HCT116 (cell line): ENCODE results near the gene PRKG2. TPM values are rescaled to one million over a fixed set of nuclear protein-coding genes. Genes with fewer than 3 reads are reported as not detected.

ENCODE experiments used
- ATAC-seq: fragments of 200-7000 bp; cut with Tn5 transposase; 2 replicates; pipeline ENCODE4 v1.9.1; 2020; ENCODE audit warnings: mild to moderate bottlenecking, moderate library complexity
- BruUV-seq: library from RNA; stranded (reverse); fragments of 400-500 nt; replicated peaks from 2 replicates; lab custom pipeline; 2021; lab: Mats Ljungman, UMichigan
- CTCF ChIA-PET: fragments of 300-600 bp; sonication (Branson Sonifier 250); formaldehyde crosslinking; loops from one replicate; lab custom pipeline; 2021; ENCODE audit warnings: antibody characterized with exemption; lab: Charles Lee
- POLR2A ChIA-PET: fragments of 300-600, 350-600 bp; sonication (Branson Sonifier 250); formaldehyde crosslinking; loops from one replicate; lab custom pipeline; 2021; ENCODE audit warnings: antibody characterized with exemption; lab: Charles Lee
- RAD21 ChIA-PET, 2 experiments: fragments of 300-600 bp; sonication (Branson Sonifier 250); formaldehyde crosslinking; loops; one replicate each; lab custom pipeline; 2023; ENCODE audit warnings: low total read pairs in 2 of 2; ENCODE audit not compliant: uncharacterized antibody in 2 of 2, unreplicated experiment in 2 of 2, low non-redundant PET in 1 of 2; lab: Charles Lee
- DNase-seq: peaks from one replicate; pipeline ENCODE4 v3.0.0-alpha.2; 2010; ENCODE audit warnings: low read depth, low spot score
- H2AFZ ChIP-seq: fragments of 200-600 bp; shearing (Covaris generic), sonication (generic); 2 replicates; pipeline ENCODE4 v1.6.1; 2017; ENCODE audit warnings: low read depth, mixed run types, mixed read lengths, antibody characterized with exemption, low read length; ENCODE audit not compliant: poor library complexity, severe bottlenecking
- H3K27ac ChIP-seq: 2 replicates; pipeline ENCODE4 v1.5.1; 2012; ENCODE audit warnings: low read depth, low read length
- H3K27me3 ChIP-seq: fragments of 200-600 bp; sonication (generic); 2 replicates; pipeline ENCODE4 v1.6.1; 2016; ENCODE audit warnings: mixed run types, low read length, mixed read lengths; ENCODE audit not compliant: insufficient read depth
- H3K36me3 ChIP-seq, 2 experiments: fragments of 200-500 bp in 1 of 2; fragments of 200-600 bp in 1 of 2; sonication (Bioruptor generic) in 1 of 2; sonication (generic) in 1 of 2; 2 replicates each; pipeline versions ENCODE4 v1.5.1 to v1.6.1; 2014 to 2016; ENCODE audit warnings: low read length in 2 of 2, inconsistent platforms in 1 of 2, mixed read lengths in 1 of 2, mixed run types in 1 of 2; ENCODE audit not compliant: insufficient read depth in 2 of 2, control insufficient read depth in 1 of 2
- H3K4me1 ChIP-seq, 2 experiments: fragments of 200-600 bp in 1 of 2; sonication (generic) in 1 of 2; 2 replicates each; pipeline versions ENCODE4 v1.5.1 to v1.6.1; 2012 to 2017; ENCODE audit warnings: low read length in 2 of 2, inconsistent platforms in 1 of 2, mild to moderate bottlenecking in 1 of 2, mixed read lengths in 1 of 2, mixed run types in 1 of 2, moderate library complexity in 1 of 2; ENCODE audit not compliant: insufficient read depth in 2 of 2, control insufficient read depth in 1 of 2
- H3K4me2 ChIP-seq: fragments of 200-600 bp; sonication (generic); 2 replicates; pipeline ENCODE4 v1.6.1; 2017; ENCODE audit warnings: mixed run types, low read length, mixed read lengths
- H3K4me3 ChIP-seq, 2 experiments: fragments of 200-600 bp in 1 of 2; sonication (generic) in 1 of 2; replicated peaks in 1 of 2; 2 replicates each; pipeline ENCODE4 v1.5.1; 2011 to 2016; ENCODE audit warnings: low read length in 2 of 2, control low read depth in 1 of 2, low read depth in 1 of 2, mild to moderate bottlenecking in 1 of 2, mixed read lengths in 1 of 2, mixed run types in 1 of 2
- H3K79me2 ChIP-seq: fragments of 200-600 bp; sonication (generic); 2 replicates; pipeline ENCODE4 v1.6.1; 2017; ENCODE audit warnings: mild to moderate bottlenecking, mixed run types, low read length, moderate library complexity, mixed read lengths; ENCODE audit not compliant: insufficient read depth
- H3K9ac ChIP-seq: fragments of 200-600 bp; sonication (generic); 2 replicates; pipeline ENCODE4 v1.6.1; 2016; ENCODE audit warnings: low read length, mixed read lengths
- H3K9me2 ChIP-seq: fragments of 200-600 bp; sonication (generic), shearing (Covaris generic); 2 replicates; pipeline ENCODE4 v1.6.1; 2017; ENCODE audit warnings: mixed run types, mild to moderate bottlenecking, moderate library complexity; ENCODE audit not compliant: insufficient read depth
- H3K9me3 ChIP-seq, 2 experiments: fragments of 200-500 bp in 1 of 2; fragments of 200-600 bp in 1 of 2; sonication (Bioruptor generic) in 1 of 2; sonication (generic) in 1 of 2; 2 replicates each; pipeline ENCODE4 v1.6.1; 2014 to 2017; ENCODE audit warnings: low read length in 2 of 2, mixed read lengths in 2 of 2, inconsistent platforms in 1 of 2, low read depth in 1 of 2, mild to moderate bottlenecking in 1 of 2, mixed run types in 1 of 2, moderate library complexity in 1 of 2; ENCODE audit not compliant: control insufficient read depth in 1 of 2, insufficient read depth in 1 of 2
- H4K20me1 ChIP-seq: fragments of 200-600 bp; sonication (generic), shearing (Covaris generic); 2 replicates; pipeline ENCODE4 v1.6.1; 2017; ENCODE audit warnings: mixed run types, mild to moderate bottlenecking, moderate library complexity; ENCODE audit not compliant: insufficient read depth
- CEBPB ChIP-seq: IDR thresholded peaks from 2 replicates; pipeline ENCODE4 v1.6.1; 2012; ENCODE audit warnings: low read depth
- EGR1 ChIP-seq: IDR thresholded peaks from 2 replicates; pipeline ENCODE4 v1.6.1; 2012; ENCODE audit warnings: low read depth
- ELF1 ChIP-seq: IDR thresholded peaks from 2 replicates; pipeline ENCODE4 v1.6.1; 2012; ENCODE audit warnings: low read depth, borderline replicate concordance
- FOSL1 ChIP-seq: IDR thresholded peaks from 2 replicates; pipeline ENCODE4 v1.6.1; 2012; ENCODE audit warnings: low read depth
- POLR2A ChIP-seq: IDR thresholded peaks from 2 replicates; pipeline ENCODE4 v1.7.0; 2011; ENCODE audit warnings: borderline replicate concordance; ENCODE audit not compliant: insufficient read depth, insufficient read length; ENCODE audit errors: extremely low read depth
- POLR2AphosphoS5 ChIP-seq: IDR thresholded peaks from 2 replicates; pipeline ENCODE4 v1.6.1; 2011; ENCODE audit warnings: mild to moderate bottlenecking, low read depth, low read length, moderate library complexity
- RAD21 ChIP-seq: IDR thresholded peaks from 2 replicates; pipeline ENCODE4 v1.6.1; 2012; ENCODE audit warnings: low read depth, mild to moderate bottlenecking
- SRF ChIP-seq: IDR thresholded peaks from 2 replicates; pipeline ENCODE4 v1.6.1; 2012; ENCODE audit warnings: low read depth
- TCF7L2 ChIP-seq: IDR thresholded peaks from 2 replicates; pipeline ENCODE4 v1.7.0; 2011; ENCODE audit warnings: borderline replicate concordance, inconsistent platforms; ENCODE audit not compliant: insufficient read depth, insufficient read length; ENCODE audit errors: extremely low read depth
- YY1 ChIP-seq: IDR thresholded peaks from 2 replicates; pipeline ENCODE4 v1.6.1; 2011; ENCODE audit warnings: low read length, low read depth, moderate library complexity, mild to moderate bottlenecking; ENCODE audit not compliant: insufficient replicate concordance; ENCODE audit errors: extremely low read depth
- ZNF274 ChIP-seq: fragments of 200-500 bp; sonication (Bioruptor generic); IDR thresholded peaks from 2 replicates; pipeline ENCODE4 v1.6.1; 2014; ENCODE audit warnings: mild to moderate bottlenecking, low read depth, low read length, inconsistent platforms
- intact Hi-C: fragments of 100-400 bp; cut with micrococcal nuclease; formaldehyde crosslinking; loops from 2 replicates; pipeline ENCODE4 v1.10.0; 2022
- total RNA-seq: library from RNA; stranded (reverse); gene quantifications from one replicate; pipeline ENCODE4 v1.2.1, GENCODE V29; 2021; ENCODE audit not compliant: unreplicated experiment
- TF ChIP-seq, protein P1 (sequence below): IDR thresholded peaks from 2 replicates; pipeline ENCODE4 v1.6.1; 2012
- TF ChIP-seq, protein P2 (sequence below), 3 experiments: fragments of 200-600 bp in 1 of 3; sonication (generic) in 1 of 3; IDR thresholded peaks in 2 of 3; conservative IDR thresholded peaks in 1 of 3; 2 replicates each; pipeline ENCODE4 v1.5.1; 2012 to 2017; ENCODE audit warnings: low read depth in 2 of 3, low read length in 2 of 3, antibody characterized with exemption in 1 of 3, borderline replicate concordance in 1 of 3, control low read depth in 1 of 3, mild to moderate bottlenecking in 1 of 3, mixed read lengths in 1 of 3, mixed run types in 1 of 3, moderate library complexity in 1 of 3; ENCODE audit not compliant: insufficient read depth in 1 of 3
- TF ChIP-seq, protein P3 (sequence below): IDR thresholded peaks from 2 replicates; pipeline ENCODE4 v1.6.1; 2012; ENCODE audit warnings: low read depth

Gene PRKG2
- total RNA-seq, 1 experiment from 2014 or later: 2.1 TPM

- no peaks in the 10 kb centered on the region for H3K79me2 ChIP-seq
- no peak overlapping the region for H3K9ac ChIP-seq
- intact Hi-C loops: no loop called here
- no peak overlapping the region for H3K27ac ChIP-seq
- no peaks in the 10 kb centered on the region for H4K20me1 ChIP-seq
- ChIA-PET RAD21 (no interaction called here), POLR2A (no interaction called here), CTCF (interaction anchor here (0.8 to 2.3 kb wide), 2 partner anchors 9 to 189 kb away, joined by 3 to 18 read pairs; no protein-coding TSS in a partner anchor)
- no peaks in the 10 kb centered on the region for H3K36me3 ChIP-seq
- no peak for ATAC-seq
- no peaks in the 10 kb centered on the region for H3K4me1 ChIP-seq
- H3K4me2 ChIP-seq: no peak overlapping the region
- H3K9me3 ChIP-seq: no peaks in the 10 kb centered on the region
- no peak overlapping the region for H2AFZ ChIP-seq
- DNase-seq: no peak
- TF ChIP-seq FOSL1: no peak
- TF ChIP-seq YY1: no peak
- TF ChIP-seq TCF7L2: no peak
- no peak for TF ChIP-seq ZNF274
- TF ChIP-seq, protein P1, sequence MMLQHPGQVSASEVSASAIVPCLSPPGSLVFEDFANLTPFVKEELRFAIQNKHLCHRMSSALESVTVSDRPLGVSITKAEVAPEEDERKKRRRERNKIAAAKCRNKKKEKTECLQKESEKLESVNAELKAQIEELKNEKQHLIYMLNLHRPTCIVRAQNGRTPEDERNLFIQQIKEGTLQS: no peak
- no peak for TF ChIP-seq RAD21
- TF ChIP-seq, protein P2, sequence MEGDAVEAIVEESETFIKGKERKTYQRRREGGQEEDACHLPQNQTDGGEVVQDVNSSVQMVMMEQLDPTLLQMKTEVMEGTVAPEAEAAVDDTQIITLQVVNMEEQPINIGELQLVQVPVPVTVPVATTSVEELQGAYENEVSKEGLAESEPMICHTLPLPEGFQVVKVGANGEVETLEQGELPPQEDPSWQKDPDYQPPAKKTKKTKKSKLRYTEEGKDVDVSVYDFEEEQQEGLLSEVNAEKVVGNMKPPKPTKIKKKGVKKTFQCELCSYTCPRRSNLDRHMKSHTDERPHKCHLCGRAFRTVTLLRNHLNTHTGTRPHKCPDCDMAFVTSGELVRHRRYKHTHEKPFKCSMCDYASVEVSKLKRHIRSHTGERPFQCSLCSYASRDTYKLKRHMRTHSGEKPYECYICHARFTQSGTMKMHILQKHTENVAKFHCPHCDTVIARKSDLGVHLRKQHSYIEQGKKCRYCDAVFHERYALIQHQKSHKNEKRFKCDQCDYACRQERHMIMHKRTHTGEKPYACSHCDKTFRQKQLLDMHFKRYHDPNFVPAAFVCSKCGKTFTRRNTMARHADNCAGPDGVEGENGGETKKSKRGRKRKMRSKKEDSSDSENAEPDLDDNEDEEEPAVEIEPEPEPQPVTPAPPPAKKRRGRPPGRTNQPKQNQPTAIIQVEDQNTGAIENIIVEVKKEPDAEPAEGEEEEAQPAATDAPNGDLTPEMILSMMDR (IDR thresholded peaks at IDR 0.05 in 2 of 3, conservative IDR thresholded peaks at IDR 0.05 in 1 of 3; ENCODE audit: borderline replicate concordance in 1 of 3, insufficient read depth in 1 of 3, low read depth in 2 of 3, low read length in 2 of 3): no peak
- TF ChIP-seq EGR1: no peak
- TF ChIP-seq, protein P3, sequence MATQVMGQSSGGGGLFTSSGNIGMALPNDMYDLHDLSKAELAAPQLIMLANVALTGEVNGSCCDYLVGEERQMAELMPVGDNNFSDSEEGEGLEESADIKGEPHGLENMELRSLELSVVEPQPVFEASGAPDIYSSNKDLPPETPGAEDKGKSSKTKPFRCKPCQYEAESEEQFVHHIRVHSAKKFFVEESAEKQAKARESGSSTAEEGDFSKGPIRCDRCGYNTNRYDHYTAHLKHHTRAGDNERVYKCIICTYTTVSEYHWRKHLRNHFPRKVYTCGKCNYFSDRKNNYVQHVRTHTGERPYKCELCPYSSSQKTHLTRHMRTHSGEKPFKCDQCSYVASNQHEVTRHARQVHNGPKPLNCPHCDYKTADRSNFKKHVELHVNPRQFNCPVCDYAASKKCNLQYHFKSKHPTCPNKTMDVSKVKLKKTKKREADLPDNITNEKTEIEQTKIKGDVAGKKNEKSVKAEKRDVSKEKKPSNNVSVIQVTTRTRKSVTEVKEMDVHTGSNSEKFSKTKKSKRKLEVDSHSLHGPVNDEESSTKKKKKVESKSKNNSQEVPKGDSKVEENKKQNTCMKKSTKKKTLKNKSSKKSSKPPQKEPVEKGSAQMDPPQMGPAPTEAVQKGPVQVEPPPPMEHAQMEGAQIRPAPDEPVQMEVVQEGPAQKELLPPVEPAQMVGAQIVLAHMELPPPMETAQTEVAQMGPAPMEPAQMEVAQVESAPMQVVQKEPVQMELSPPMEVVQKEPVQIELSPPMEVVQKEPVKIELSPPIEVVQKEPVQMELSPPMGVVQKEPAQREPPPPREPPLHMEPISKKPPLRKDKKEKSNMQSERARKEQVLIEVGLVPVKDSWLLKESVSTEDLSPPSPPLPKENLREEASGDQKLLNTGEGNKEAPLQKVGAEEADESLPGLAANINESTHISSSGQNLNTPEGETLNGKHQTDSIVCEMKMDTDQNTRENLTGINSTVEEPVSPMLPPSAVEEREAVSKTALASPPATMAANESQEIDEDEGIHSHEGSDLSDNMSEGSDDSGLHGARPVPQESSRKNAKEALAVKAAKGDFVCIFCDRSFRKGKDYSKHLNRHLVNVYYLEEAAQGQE: no peak
- TF ChIP-seq POLR2AphosphoS5: no peak
- no peak for TF ChIP-seq ELF1
- no peak for TF ChIP-seq SRF
- no peak for TF ChIP-seq POLR2A
- no peak for TF ChIP-seq CEBPB
- no TSS peak for BruUV-seq
- no peak overlapping the region for H3K4me3 ChIP-seq
- H3K9me2 ChIP-seq: no peaks in the 10 kb centered on the region
- no peaks in the 10 kb centered on the region for H3K27me3 ChIP-seq
Measured at GRCh38 chr4:81258841-81259550, 44.0 kb upstream of the PRKG2 start.
